Brain microvascular endothelial cell (primary cell): ENCODE measurements around the gene RETREG3.
A peak's percentile ranks its signal among the peaks of the same experiment; 100 is the strongest.

Source experiments
- DNase-seq: peaks from one replicate; pipeline ENCODE4 v3.0.0-alpha.2; 2020
- H3K27ac ChIP-seq: fragments of 250-450 bp; sonication (Bioruptor Pico); 2 replicates; pipeline ENCODE4 v1.5.1; 2020; ENCODE audit warnings: mild to moderate bottlenecking, moderate library complexity
- H3K27me3 ChIP-seq: fragments of 250-450 bp; sonication (Bioruptor Pico); replicated peaks from 2 replicates; pipeline ENCODE4 v1.5.1; 2020; ENCODE audit warnings: mild to moderate bottlenecking
- H3K36me3 ChIP-seq: fragments of 250-450 bp; sonication (Bioruptor Pico); replicated peaks from 2 replicates; pipeline ENCODE4 v1.5.1; 2020; ENCODE audit warnings: mild to moderate bottlenecking
- H3K4me3 ChIP-seq: 2 replicates; pipeline ENCODE4 v1.5.1; 2011; ENCODE audit warnings: low read depth, mild to moderate bottlenecking, control low read depth, low read length, moderate library complexity
- in situ Hi-C: cut with HindIII; loops from 2 replicates; pipeline ENCODE4 v1.10.0; 2017; ENCODE audit warnings: low sequenced_read_pairs, low pct_ligation_motif_present
- TF ChIP-seq, protein P1 (sequence below): IDR thresholded peaks from 2 replicates; pipeline ENCODE4 v1.5.1; 2011; ENCODE audit warnings: low read depth, mild to moderate bottlenecking, moderate library complexity, low read length, control low read depth, inconsistent platforms; ENCODE audit errors: missing control alignments

Gene RETREG3

DNA sequence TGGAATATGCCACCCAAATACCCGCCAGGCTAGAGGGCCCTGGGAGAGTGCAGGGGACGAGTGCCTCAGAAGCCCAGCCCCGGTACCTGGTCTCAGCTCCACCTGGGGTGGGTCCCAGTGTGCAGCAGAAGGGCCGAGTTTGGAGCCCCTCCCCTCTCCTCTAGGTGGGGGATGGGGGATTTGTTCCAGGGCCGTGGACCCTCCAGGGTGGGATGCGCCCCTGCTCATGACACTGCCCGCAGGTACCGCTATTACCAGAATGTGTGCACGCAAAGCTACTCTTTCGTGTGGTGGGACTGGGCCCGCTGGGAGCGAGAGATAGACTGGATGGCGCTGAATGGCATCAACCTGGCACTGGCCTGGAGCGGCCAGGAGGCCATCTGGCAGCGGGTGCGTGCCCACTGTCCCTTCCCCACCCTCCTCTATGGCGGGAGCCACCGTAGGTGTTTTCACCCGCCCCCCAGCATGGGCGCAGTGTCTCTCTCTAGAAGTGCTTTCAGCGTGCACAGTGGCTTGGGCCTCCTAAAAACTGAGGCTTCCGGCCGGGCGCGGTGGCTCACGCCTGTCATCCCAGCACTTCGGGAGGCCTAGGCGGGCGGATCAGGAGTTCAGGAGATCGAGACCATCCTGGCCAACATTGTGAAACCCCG, 71.9 kb downstream of the RETREG3 start:
- Histone ChIP-seq H3K27ac (no peak overlapping the region), H3K27me3 (no peaks in the 10 kb centered on the region), H3K36me3 (no peaks in the 10 kb centered on the region), H3K4me3 (peak overlapping the region; percentile 71)
- in situ Hi-C loops: no loop called here
- DNase-seq: no peak
- TF ChIP-seq, protein P1, sequence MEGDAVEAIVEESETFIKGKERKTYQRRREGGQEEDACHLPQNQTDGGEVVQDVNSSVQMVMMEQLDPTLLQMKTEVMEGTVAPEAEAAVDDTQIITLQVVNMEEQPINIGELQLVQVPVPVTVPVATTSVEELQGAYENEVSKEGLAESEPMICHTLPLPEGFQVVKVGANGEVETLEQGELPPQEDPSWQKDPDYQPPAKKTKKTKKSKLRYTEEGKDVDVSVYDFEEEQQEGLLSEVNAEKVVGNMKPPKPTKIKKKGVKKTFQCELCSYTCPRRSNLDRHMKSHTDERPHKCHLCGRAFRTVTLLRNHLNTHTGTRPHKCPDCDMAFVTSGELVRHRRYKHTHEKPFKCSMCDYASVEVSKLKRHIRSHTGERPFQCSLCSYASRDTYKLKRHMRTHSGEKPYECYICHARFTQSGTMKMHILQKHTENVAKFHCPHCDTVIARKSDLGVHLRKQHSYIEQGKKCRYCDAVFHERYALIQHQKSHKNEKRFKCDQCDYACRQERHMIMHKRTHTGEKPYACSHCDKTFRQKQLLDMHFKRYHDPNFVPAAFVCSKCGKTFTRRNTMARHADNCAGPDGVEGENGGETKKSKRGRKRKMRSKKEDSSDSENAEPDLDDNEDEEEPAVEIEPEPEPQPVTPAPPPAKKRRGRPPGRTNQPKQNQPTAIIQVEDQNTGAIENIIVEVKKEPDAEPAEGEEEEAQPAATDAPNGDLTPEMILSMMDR: no peak

DNA sequence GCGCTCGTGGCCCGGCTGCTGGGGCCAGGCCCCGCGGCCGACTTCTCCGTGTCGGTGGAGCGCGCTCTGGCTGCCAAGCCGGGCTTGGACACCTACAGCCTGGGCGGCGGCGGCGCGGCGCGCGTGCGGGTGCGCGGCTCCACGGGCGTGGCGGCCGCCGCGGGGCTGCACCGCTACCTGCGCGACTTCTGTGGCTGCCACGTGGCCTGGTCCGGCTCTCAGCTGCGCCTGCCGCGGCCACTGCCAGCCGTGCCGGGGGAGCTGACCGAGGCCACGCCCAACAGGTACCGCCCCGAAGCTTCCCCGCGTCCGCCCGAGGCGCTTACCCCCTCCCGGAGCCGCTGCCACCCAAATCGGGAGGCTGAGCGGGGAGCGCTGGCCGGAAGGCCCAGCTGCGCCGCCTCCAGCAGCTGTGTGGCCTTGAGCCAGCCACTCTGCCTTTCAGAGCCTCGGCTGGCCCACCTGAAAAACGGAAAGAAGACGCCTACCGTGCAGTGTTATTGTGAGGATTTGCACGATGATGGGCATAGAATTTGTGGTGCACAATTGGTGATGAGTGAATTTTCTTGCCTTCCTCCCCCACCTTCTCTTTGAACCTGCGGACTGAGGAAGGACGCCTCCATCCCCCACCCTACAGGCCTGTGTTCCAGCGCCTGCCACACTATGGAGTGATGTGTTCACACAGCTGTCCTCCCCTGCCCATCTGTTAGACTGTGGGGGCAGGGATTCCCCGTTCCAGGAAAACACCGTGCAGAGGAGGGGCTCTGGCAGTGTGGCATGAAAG, 72.6 kb downstream of the RETREG3 start:
- peak overlapping the region; percentile 62 for H3K27ac ChIP-seq
- peak; percentile 45 for DNase-seq
- H3K4me3 ChIP-seq: peak overlapping the region; percentile 71
- in situ Hi-C loops: no loop called here
- H3K27me3 ChIP-seq: no peaks in the 10 kb centered on the region
- TF ChIP-seq, protein P1: no peak
- H3K36me3 ChIP-seq: no peaks in the 10 kb centered on the region

DNA sequence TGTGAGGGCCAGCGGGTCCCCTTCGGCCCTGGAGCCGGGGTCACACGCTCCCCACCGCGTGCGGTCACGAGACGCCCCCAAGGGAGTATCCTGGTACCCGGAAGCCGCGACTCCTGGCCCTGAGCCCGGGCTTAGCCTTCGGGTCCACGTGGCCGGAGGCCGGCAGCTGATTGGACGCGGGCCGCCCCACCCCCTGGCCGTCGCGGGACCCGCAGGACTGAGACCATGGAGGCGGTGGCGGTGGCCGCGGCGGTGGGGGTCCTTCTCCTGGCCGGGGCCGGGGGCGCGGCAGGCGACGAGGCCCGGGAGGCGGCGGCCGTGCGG, 73.2 kb downstream of the RETREG3 start, which contains the start of gene NAGLU:
NAGLU (plus strand) TSS at position 194 of the 324 bp plus-strand sequence; CDS start at position 226, 32 bp downstream.
- Histone ChIP-seq H3K27me3 (no peaks in the 10 kb centered on the region), H3K4me3 (peak within 1 kb of the TSS; percentile 71), H3K36me3 (no peaks in the 10 kb centered on the region), H3K27ac (peak within 1 kb of the TSS; percentile 62)
- in situ Hi-C loops: no loop called here
- peak; percentile 81 for DNase-seq
- TF ChIP-seq, protein P1: no peak

DNA sequence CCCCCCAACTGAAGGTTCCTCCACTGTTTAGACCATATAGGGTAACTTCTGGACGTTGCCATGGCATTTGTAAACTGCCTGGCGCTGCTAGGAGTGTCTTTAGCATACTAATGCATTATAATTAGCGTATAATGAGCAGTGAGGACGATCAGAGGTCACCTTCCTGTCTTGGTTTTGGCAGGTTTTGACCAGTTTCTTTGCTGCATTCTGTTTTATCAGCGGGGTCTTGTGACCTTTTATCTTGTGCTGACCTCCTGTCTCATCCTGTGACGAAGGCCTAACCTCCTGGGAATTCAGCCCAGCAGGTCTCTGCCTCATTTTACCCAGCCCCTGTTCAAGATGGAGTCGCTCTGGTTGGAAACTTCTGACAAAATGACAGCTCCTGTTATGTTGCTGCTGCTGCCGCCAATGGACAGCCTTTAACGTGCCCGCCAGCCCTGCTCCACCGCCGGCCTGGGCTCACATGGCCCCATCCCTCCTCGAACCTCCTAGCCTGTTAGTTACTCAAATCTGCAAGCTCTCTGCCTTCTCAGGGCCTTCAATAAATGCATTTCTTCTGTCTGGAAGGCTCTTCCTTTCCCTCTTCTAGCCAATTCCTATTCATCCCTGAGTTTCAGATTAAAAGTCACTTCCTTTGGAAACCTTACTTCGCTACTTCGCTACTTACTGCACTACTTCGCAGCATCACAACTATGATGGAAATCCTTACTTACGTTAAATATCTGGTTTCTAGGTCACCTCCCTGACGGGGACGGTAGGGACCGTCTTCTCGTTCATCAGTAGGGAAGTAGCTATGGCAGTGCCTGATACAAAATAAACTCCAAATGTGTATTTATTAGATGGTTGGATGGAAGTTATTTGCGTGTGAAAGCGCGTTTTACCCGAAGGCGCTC, 73.8 kb downstream of the RETREG3 start:
- Histone ChIP-seq H3K27me3 (no peaks in the 10 kb centered on the region), H3K36me3 (no peaks in the 10 kb centered on the region), H3K4me3 (peak overlapping the region; percentile 71), H3K27ac (peak overlapping the region; percentile 62)
- in situ Hi-C loops: no loop called here
- TF ChIP-seq, protein P1: no peak
- DNase-seq: no peak

DNA sequence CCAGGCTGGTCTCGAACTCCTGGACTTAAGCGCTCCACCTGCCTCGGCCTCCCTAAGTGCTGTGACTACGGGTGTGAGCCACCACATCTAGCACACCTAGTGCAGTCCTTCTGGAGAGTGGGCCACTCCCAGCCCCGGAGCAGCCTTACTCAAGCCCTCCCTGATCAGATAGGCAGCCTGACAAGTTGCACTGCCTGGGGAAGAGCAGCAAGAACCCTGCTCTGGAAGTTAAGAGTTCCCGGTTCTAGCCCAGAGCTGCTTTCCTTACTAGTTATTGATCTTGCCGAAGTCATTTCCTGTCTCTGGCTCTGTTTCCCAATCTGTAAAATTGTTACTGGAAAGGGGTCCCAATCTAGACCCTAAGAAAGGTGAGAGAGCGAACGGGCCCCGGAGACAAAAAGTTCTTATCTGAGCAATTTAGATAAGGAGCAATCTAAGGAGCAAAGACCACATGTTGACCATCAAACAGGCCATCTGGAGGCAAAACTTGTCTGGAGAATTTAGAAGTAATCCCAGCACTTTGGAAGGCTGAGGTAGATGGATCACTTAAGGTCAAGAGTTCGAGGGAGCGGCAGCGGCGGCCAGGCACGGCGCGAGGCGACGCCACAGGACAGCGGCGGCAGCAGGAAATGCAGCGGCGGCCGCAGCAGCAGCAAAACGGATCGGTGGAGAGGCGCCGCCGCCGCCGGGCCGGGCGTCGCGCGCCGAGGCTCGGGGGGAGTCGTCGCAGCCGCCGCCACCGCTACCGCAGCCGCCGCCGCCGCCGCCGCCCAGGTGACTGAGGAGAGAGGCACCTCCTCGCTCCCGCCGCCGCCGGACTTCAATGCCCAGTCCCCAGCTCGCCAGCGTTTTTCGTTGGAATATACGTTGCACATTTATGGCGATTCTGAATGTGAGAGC, 77.5 kb downstream of the RETREG3 start:
- no peaks in the 10 kb centered on the region for H3K36me3 ChIP-seq
- peak overlapping the region; percentile 56 for H3K4me3 ChIP-seq
- TF ChIP-seq, protein P1: peak; percentile 48
- H3K27ac ChIP-seq: no peak overlapping the region
- no peak for DNase-seq
- H3K27me3 ChIP-seq: no peaks in the 10 kb centered on the region
- in situ Hi-C loops: no loop called here
